ENCODE data around the gene TSACC. TPM values are rescaled to one million over a fixed set of nuclear protein-coding genes. Genes with fewer than 3 reads are reported as not detected.

The TSACC gene
- total RNA-seq (2014; rRNA removed; shearing (Covaris generic)) (not detected in 2 replicates), polyA plus RNA-seq (2016; fragmentation: Nextera tagmentation; extraction: Ambion mirVana) (1.3 and 1.4 TPM in 2 replicates)

DNA sequence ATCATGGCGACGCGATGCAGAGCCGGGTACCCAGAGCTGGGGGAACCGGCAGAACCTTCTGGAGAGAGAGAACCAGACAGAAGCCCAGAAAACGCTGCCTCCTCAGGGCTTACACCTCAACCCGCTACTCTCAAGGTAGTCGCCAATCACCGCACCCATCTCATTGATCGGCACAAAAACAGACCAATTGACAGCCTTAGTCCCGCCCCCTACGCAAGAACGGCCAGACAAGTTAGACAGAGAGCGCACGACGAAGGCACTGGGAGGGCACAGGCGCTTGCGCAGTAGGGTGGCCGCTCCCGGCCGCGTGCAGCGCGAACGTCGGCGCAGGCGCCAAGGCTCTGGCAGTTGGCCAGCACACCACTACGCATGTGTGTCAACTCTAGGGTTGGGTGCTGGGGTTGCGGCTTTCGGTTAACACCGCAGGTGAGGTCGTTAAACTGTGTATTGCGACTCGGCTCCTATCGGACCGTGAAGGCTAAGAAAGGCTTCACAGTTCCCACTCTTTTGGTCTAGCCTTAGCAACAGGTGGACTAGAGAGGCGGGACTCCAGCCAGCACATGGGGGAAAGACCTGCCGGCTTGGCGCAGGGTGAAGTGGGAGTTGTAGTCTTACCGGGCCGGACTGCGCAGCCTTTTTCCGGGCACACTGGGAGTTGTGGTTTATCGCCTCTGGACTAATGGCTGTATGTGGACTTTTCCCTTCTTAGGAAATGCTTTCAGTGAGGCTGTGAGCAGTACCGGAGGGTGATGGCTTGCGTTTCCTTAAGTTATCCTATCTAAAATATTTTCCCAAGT lies at the start of gene TSACC, which contains the start of gene CCT3:
Gene TSACC, plus strand, starts transcription at position 347 of the 797 bp plus-strand sequence. CDS start 1,232 bp downstream, outside the sequence.
Gene CCT3, minus strand, starts transcription at position 113 of the 797 bp plus-strand sequence. Its CDS starts 108 bp downstream, at position 5.
- in situ Hi-C loops (cut with MboI): no loop called here
- no peak for TF ChIP-seq EZH2 (IDR thresholded peaks at IDR 0.05; ENCODE audit: insufficient read depth, poor library complexity, severe bottlenecking)
- 0 out of 2 replicates have a peak, but pooled peaks cover 7% of the 10 kb centered on the region for H3F3A ChIP-seq (ENCODE audit: insufficient read depth)
- DNase-seq: peak; percentile 100
- no peaks in the 10 kb centered on the region for H3K9me2 ChIP-seq (ENCODE audit: insufficient read depth)
- peak within 1 kb of the TSS; percentile 87 for H3K4me2 ChIP-seq (ENCODE audit: unreplicated experiment)
- 0 to 1% methylated on average over 47 of the region's 47 CpGs for WGBS, 2 experiments (ENCODE audit: low coverage in 1 of 2, low lambda C conversion rate in 2 of 2, missing lambda C conversion rate in 2 of 2)
- peaks cover 46% of the 10 kb centered on the region for H3K79me2 ChIP-seq (ENCODE audit: insufficient read depth)
- no peaks in the 10 kb centered on the region for H3K9me3 ChIP-seq (ENCODE audit: low read depth)
- peak within 1 kb of the TSS; percentile 56 for H3K27ac ChIP-seq
- peak within 1 kb of the TSS; percentile 99 for H3K4me3 ChIP-seq
- peak within 1 kb of the TSS; percentile 87 for H3K9ac ChIP-seq
- H3K36me3 ChIP-seq (ENCODE audit: low read depth): peaks cover 23% of the 10 kb centered on the region
- H3K27me3 ChIP-seq (replicated peaks; ENCODE audit: insufficient read depth): no peaks in the 10 kb centered on the region
- H2AFZ ChIP-seq: peak within 1 kb of the TSS; percentile 87
- peaks cover 13% of the 10 kb centered on the region; the same call in 1 of the 2 replicates for H4K20me1 ChIP-seq (ENCODE audit: insufficient read depth)
- peaks cover 20% of the 10 kb centered on the region for H3K4me1 ChIP-seq (ENCODE audit: insufficient read depth)

DNA sequence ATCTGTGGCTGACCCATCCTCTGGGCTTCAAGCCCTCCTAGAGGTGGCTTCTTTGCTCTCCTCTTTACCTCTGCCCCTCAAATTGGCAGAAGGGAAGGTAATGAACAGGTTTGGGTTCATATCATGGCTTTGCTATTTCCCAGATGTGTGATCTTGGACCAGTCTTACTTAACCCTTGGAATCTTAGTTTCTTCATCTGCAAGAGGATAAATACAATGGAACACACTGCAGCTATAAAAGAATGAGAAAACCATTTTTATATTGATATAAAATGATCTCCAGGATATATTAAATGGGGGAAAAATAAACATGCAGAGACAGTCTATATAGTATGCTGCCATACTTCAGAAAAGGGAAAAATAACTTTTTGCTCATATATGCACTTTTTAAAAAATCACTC lies 48.5 kb upstream of the TSACC start:
- no peak for TF ChIP-seq EZH2 (IDR thresholded peaks at IDR 0.05; ENCODE audit: insufficient read depth, poor library complexity, severe bottlenecking)
- no peak for TF ChIP-seq EZH2phosphoT487 (IDR thresholded peaks at IDR 0.05; ENCODE audit: insufficient read depth, low read depth)
- Histone ChIP-seq H3K9me3 (ENCODE audit: low read depth) (no peaks in the 10 kb centered on the region), H3K4me1 (ENCODE audit: insufficient read depth) (peaks cover 16% of the 10 kb centered on the region), H3K27ac (no peak overlapping the region), H3K4me3 (no peak overlapping the region; the same call in 1 of the 2 replicates), H3K79me2 (ENCODE audit: insufficient read depth) (peaks cover 36% of the 10 kb centered on the region), H2AFZ (no peak overlapping the region), H3K9me2 (ENCODE audit: insufficient read depth) (no peaks in the 10 kb centered on the region), H3K36me3 (ENCODE audit: low read depth) (0 out of 2 replicates have a peak, but pooled peaks cover 7% of the 10 kb centered on the region), H4K20me1 (ENCODE audit: insufficient read depth) (no peaks in the 10 kb centered on the region), H3F3A (ENCODE audit: insufficient read depth) (peaks cover 6% of the 10 kb centered on the region), H3K9ac (no peak overlapping the region), H3K4me2 (ENCODE audit: unreplicated experiment) (peak overlapping the region; percentile 92), H3K27me3 (replicated peaks; ENCODE audit: insufficient read depth) (no peaks in the 10 kb centered on the region)
- in situ Hi-C loops (cut with MboI): no loop called here
- no peak for DNase-seq

DNA sequence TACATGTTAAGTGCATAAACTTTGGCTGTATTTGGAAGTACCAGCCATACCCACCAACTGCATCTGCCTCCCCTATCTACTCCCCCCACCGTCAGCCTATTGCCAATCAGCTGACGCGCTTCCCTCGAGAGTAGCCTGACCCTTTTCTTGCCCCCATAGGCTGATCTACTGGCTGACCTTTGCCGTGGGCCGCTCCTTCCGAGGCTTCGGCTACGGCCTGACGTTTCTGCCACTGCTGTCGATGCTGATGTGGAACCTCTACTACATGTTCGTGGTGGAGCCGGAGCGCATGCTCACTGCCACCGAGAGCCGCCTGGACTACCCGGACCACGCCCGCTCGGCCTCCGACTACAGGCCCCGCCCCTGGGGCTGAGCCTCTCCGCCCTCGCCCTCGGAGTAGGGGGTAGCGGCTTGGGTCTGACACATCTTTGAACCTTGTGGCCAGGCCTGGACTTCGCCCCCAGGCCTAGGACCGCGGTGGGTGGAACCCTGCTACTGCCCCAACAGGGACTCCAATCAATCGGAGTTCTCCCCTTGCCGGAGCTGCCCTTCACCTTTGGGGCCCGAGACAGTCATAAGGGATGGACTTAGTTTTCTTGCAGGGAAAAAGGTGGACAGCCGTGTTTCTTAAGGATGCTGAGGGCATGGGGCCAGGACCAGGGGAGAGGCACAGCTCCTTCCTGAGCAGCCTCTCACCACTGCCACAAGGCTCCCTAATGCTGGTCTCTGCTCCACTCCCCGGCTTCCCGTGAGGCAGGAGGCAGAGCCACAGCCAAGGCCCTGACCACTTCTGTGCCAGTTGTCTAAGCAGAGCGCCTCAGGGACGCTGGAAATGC lies 46.9 kb upstream of the TSACC start:
- H3F3A ChIP-seq (ENCODE audit: insufficient read depth): peaks cover 6% of the 10 kb centered on the region
- peak overlapping the region; percentile 82 for H3K9ac ChIP-seq
- no peaks in the 10 kb centered on the region for H3K9me3 ChIP-seq (ENCODE audit: low read depth)
- peak; percentile 95 for DNase-seq
- in situ Hi-C loops (cut with MboI): no loop called here
- peak overlapping the region; percentile 71 for H3K4me3 ChIP-seq
- H3K27ac ChIP-seq: peak overlapping the region; percentile 72
- peak overlapping the region; percentile 86 for H2AFZ ChIP-seq
- 5 to 7% methylated on average over 37 of the region's 37 CpGs for WGBS, 2 experiments (ENCODE audit: low coverage in 1 of 2, low lambda C conversion rate in 2 of 2, missing lambda C conversion rate in 2 of 2)
- TF ChIP-seq EZH2phosphoT487 (IDR thresholded peaks at IDR 0.05; ENCODE audit: insufficient read depth, low read depth) (no peak), EZH2 (IDR thresholded peaks at IDR 0.05; ENCODE audit: insufficient read depth, poor library complexity, severe bottlenecking) (no peak)
- H4K20me1 ChIP-seq (ENCODE audit: insufficient read depth): no peaks in the 10 kb centered on the region
- H3K4me2 ChIP-seq (ENCODE audit: unreplicated experiment): peak overlapping the region; percentile 92
- peaks cover 49% of the 10 kb centered on the region for H3K79me2 ChIP-seq (ENCODE audit: insufficient read depth)
- 0 out of 2 replicates have a peak, but pooled peaks cover 7% of the 10 kb centered on the region for H3K36me3 ChIP-seq (ENCODE audit: low read depth)
- H3K27me3 ChIP-seq (replicated peaks; ENCODE audit: insufficient read depth): no peaks in the 10 kb centered on the region
- no peaks in the 10 kb centered on the region for H3K9me2 ChIP-seq (ENCODE audit: insufficient read depth)
- H3K4me1 ChIP-seq (ENCODE audit: insufficient read depth): peaks cover 16% of the 10 kb centered on the region

DNA sequence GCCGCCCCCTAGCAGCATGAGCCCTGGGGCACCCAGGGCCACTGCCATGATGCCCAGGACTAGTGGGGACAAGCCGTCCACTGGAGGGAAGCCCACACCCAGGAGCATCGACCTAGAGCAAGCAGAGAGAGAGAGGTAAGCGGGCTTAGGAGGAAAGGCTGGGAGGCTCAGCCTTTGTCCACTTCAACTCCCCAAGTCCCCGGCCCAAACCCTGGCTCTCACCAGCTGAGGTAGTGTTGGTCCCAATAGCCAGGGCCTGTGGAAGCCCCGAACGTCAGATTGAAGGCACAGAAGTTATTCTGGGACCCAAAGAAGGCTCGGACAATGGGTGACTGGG lies 45.3 kb upstream of the TSACC start:
- Histone ChIP-seq H3K36me3 (ENCODE audit: low read depth) (0 out of 2 replicates have a peak, but pooled peaks cover 7% of the 10 kb centered on the region), H3K27ac (no peak overlapping the region), H3K4me2 (ENCODE audit: unreplicated experiment) (no peak overlapping the region), H3K9me3 (ENCODE audit: low read depth) (no peaks in the 10 kb centered on the region), H3K27me3 (replicated peaks; ENCODE audit: insufficient read depth) (no peaks in the 10 kb centered on the region), H3K9ac (no peak overlapping the region), H3K9me2 (ENCODE audit: insufficient read depth) (no peaks in the 10 kb centered on the region), H3K4me3 (no peak overlapping the region), H3F3A (ENCODE audit: insufficient read depth) (peaks cover 6% of the 10 kb centered on the region), H3K4me1 (ENCODE audit: insufficient read depth) (peaks cover 16% of the 10 kb centered on the region), H4K20me1 (ENCODE audit: insufficient read depth) (no peaks in the 10 kb centered on the region), H2AFZ (no peak overlapping the region), H3K79me2 (ENCODE audit: insufficient read depth) (peaks cover 49% of the 10 kb centered on the region)
- in situ Hi-C loops (cut with MboI): no loop called here
- TF ChIP-seq EZH2 (IDR thresholded peaks at IDR 0.05; ENCODE audit: insufficient read depth, poor library complexity, severe bottlenecking): no peak
- no peak for TF ChIP-seq EZH2phosphoT487 (IDR thresholded peaks at IDR 0.05; ENCODE audit: insufficient read depth, low read depth)
- DNase-seq: no peak
- 79 to 86% methylated on average over 8 of the region's 8 CpGs for WGBS, 2 experiments (ENCODE audit: low coverage in 1 of 2, low lambda C conversion rate in 2 of 2, missing lambda C conversion rate in 2 of 2)

All from GM23248 (cell line).